IMR-90 (cell line): ENCODE measurements around the gene VPS54. TPM values are rescaled to one million over a fixed set of nuclear protein-coding genes. Genes with fewer than 3 reads are reported as not detected.

Experiments used
- ATAC-seq: fragments of 200-7000 bp; cut with Tn5 transposase; 2 replicates; pipeline ENCODE4 v1.9.1; 2020; ENCODE audit warnings: low read depth, mild to moderate bottlenecking, moderate library complexity
- BruUV-seq: library from RNA; stranded (reverse); fragments of 400-500 nt; replicated peaks from 2 replicates; lab custom pipeline; 2021; lab: Mats Ljungman, UMichigan
- CTCF ChIA-PET: fragments of 300-600 bp; formaldehyde crosslinking; extraction: SDS; loops from one replicate; lab custom pipeline; 2021; ENCODE audit warnings: antibody characterized with exemption; lab: Yijun Ruan, JAX
- POLR2A ChIA-PET: fragments of 300-600 bp; sonication (Branson Sonifier 250); formaldehyde crosslinking; loops from one replicate; lab custom pipeline; 2022; ENCODE audit warnings: antibody characterized with exemption; ENCODE audit not compliant: unreplicated experiment; lab: Charles Lee
- DNase-seq: peaks from one replicate; pipeline ENCODE4 v3.0.0; 2013
- H2AFZ ChIP-seq: replicated peaks from 2 replicates; pipeline ENCODE3; 2013; ENCODE audit warnings: low read length, mild to moderate bottlenecking; ENCODE audit not compliant: poor library complexity
- H2AK5ac ChIP-seq: 2 replicates; pipeline ENCODE4 v1.6.1; 2013; ENCODE audit warnings: low read depth, low read length, inconsistent platforms
- H2AK9ac ChIP-seq: replicated peaks from 2 replicates; pipeline ENCODE3; 2013; ENCODE audit warnings: mild to moderate bottlenecking, low read depth, low read length, moderate library complexity; ENCODE audit not compliant: poor library complexity
- H2BK120ac ChIP-seq: 2 replicates; pipeline ENCODE4 v1.6.1; 2013; ENCODE audit warnings: low read depth, low read length, inconsistent platforms
- H2BK15ac ChIP-seq: 3 replicates; pipeline ENCODE4 v1.6.1; 2013; ENCODE audit warnings: low read depth, low read length, inconsistent platforms
- H2BK20ac ChIP-seq: 2 replicates; pipeline ENCODE4 v1.6.1; 2013; ENCODE audit warnings: low read depth, mild to moderate bottlenecking, inconsistent platforms, low read length, moderate library complexity
- H2BK5ac ChIP-seq: 2 replicates; pipeline ENCODE4 v1.6.1; 2013; ENCODE audit warnings: mild to moderate bottlenecking, low read depth, low read length, inconsistent platforms; ENCODE audit not compliant: poor library complexity, severe bottlenecking
- H3K14ac ChIP-seq: replicated peaks from 2 replicates; pipeline ENCODE4 v1.6.1; 2013; ENCODE audit warnings: low read depth, low read length, inconsistent platforms
- H3K18ac ChIP-seq: 2 replicates; pipeline ENCODE4 v1.6.1; 2013; ENCODE audit warnings: low read depth, low read length, control low read depth
- H3K23ac ChIP-seq: 2 replicates; pipeline ENCODE4 v1.6.1; 2013; ENCODE audit warnings: low read depth, low read length, inconsistent platforms
- H3K27ac ChIP-seq: 2 replicates; pipeline ENCODE4 v1.5.1; 2013; ENCODE audit warnings: mild to moderate bottlenecking, control low read depth, low read length; ENCODE audit not compliant: insufficient read depth
- H3K27me3 ChIP-seq: 2 replicates; pipeline ENCODE4 v1.6.1; 2013; ENCODE audit warnings: low read length; ENCODE audit not compliant: control insufficient read depth, insufficient read depth
- H3K36me3 ChIP-seq: 2 replicates; pipeline ENCODE4 v1.6.1; 2013; ENCODE audit warnings: low read length, mixed read lengths; ENCODE audit not compliant: control insufficient read depth, insufficient read depth
- H3K4ac ChIP-seq: 2 replicates; pipeline ENCODE4 v1.6.1; 2013; ENCODE audit warnings: low read depth, low read length, inconsistent platforms
- H3K4me1 ChIP-seq: 2 replicates; pipeline ENCODE4 v1.6.1; 2013; ENCODE audit warnings: low read length, mixed read lengths; ENCODE audit not compliant: control insufficient read depth, insufficient read depth
- H3K4me2 ChIP-seq: 2 replicates; pipeline ENCODE4 v1.6.1; 2013; ENCODE audit warnings: low read depth, mild to moderate bottlenecking, control low read depth, low read length, moderate library complexity
- H3K4me3 ChIP-seq: 2 replicates; pipeline ENCODE4 v1.5.1; 2013; ENCODE audit warnings: low read depth, mild to moderate bottlenecking, control low read depth, low read length, moderate library complexity; ENCODE audit not compliant: insufficient read depth
- H3K56ac ChIP-seq: 2 replicates; pipeline ENCODE4 v1.6.1; 2013; ENCODE audit warnings: low read length, inconsistent platforms; ENCODE audit not compliant: insufficient read depth; ENCODE audit errors: extremely low read depth
- H3K79me1 ChIP-seq, 2 experiments: 2 replicates each; pipeline ENCODE4 v1.6.1; 2013; ENCODE audit warnings: low read length in 2 of 2, inconsistent platforms in 1 of 2, low read depth in 1 of 2
- H3K9ac ChIP-seq: 2 replicates; pipeline ENCODE4 v1.6.1; 2013; ENCODE audit warnings: low read depth, low read length, control low read depth
- H3K9me1 ChIP-seq: 2 replicates; pipeline ENCODE4 v1.6.1; 2013; ENCODE audit warnings: low read length, inconsistent platforms; ENCODE audit not compliant: insufficient read depth
- H3K9me3 ChIP-seq: 2 replicates; pipeline ENCODE4 v1.6.1; 2013; ENCODE audit warnings: low read length; ENCODE audit not compliant: control insufficient read depth, insufficient read depth
- H4K20me1 ChIP-seq: 2 replicates; pipeline ENCODE4 v1.6.1; 2013; ENCODE audit warnings: low read length, inconsistent platforms; ENCODE audit not compliant: insufficient read depth
- H4K5ac ChIP-seq: 2 replicates; pipeline ENCODE4 v1.6.1; 2013; ENCODE audit warnings: mild to moderate bottlenecking, low read depth, low read length, control low read depth
- H4K8ac ChIP-seq, 2 experiments: 2 replicates each; pipeline ENCODE4 v1.6.1; 2013; ENCODE audit warnings: low read depth in 2 of 2, low read length in 2 of 2, control low read depth in 1 of 2, inconsistent platforms in 1 of 2
- H4K91ac ChIP-seq: 2 replicates; pipeline ENCODE4 v1.6.1; 2013; ENCODE audit warnings: low read depth, low read length, inconsistent platforms; ENCODE audit not compliant: insufficient read depth
- BHLHE40 ChIP-seq: fragments of 150-350 bp; IDR thresholded peaks from 2 replicates; pipeline ENCODE4 v1.6.1; 2016; ENCODE audit warnings: mild to moderate bottlenecking, low read depth, low read length
- CEBPB ChIP-seq: IDR thresholded peaks from 2 replicates; pipeline ENCODE4 v1.6.1; 2012; ENCODE audit warnings: low read depth, low read length, improper control_type of control experiment
- CHD1 ChIP-seq: IDR thresholded peaks from 2 replicates; pipeline ENCODE4 v1.6.1; 2012; ENCODE audit warnings: low read depth, low read length, improper control_type of control experiment
- ELK1 ChIP-seq: fragments of 150-350 bp; IDR thresholded peaks from 2 replicates; pipeline ENCODE4 v1.6.1; 2016; ENCODE audit warnings: low read depth, mild to moderate bottlenecking, low read length, moderate library complexity, borderline replicate concordance
- FOS ChIP-seq: fragments of 150-350 bp; IDR thresholded peaks from 2 replicates; pipeline ENCODE4 v1.6.1; 2016; ENCODE audit warnings: low read depth, low read length
- MAFK ChIP-seq: IDR thresholded peaks from 2 replicates; pipeline ENCODE4 v1.6.1; 2012; ENCODE audit warnings: low read depth, low read length, improper control_type of control experiment
- NFE2L2 ChIP-seq: fragments of 150-350 bp; IDR thresholded peaks from 2 replicates; pipeline ENCODE4 v1.6.1; 2016; ENCODE audit warnings: low read depth, mild to moderate bottlenecking, low read length
- POLR2A ChIP-seq: IDR thresholded peaks from 2 replicates; pipeline ENCODE4 v1.6.1; 2012; ENCODE audit warnings: mild to moderate bottlenecking, low read depth, low read length
- RAD21 ChIP-seq: IDR thresholded peaks from 2 replicates; pipeline ENCODE4 v1.6.1; 2012; ENCODE audit warnings: low read length, improper control_type of control experiment
- RCOR1 ChIP-seq: IDR thresholded peaks from 2 replicates; pipeline ENCODE4 v1.6.1; 2012; ENCODE audit warnings: mild to moderate bottlenecking, low read length, improper control_type of control experiment; ENCODE audit not compliant: insufficient replicate concordance
- RFX5 ChIP-seq: IDR thresholded peaks from 2 replicates; pipeline ENCODE4 v1.8.0; 2012; ENCODE audit warnings: low read depth, mild to moderate bottlenecking, low read length, moderate library complexity
- SMC3 ChIP-seq: fragments of 150-350 bp; IDR thresholded peaks from 2 replicates; pipeline ENCODE4 v1.6.1; 2016; ENCODE audit warnings: low read depth, mild to moderate bottlenecking, antibody characterized with exemption, low read length, moderate library complexity
- USF2 ChIP-seq: fragments of 150-350 bp; IDR thresholded peaks from 2 replicates; pipeline ENCODE4 v1.6.1; 2017; ENCODE audit warnings: mild to moderate bottlenecking, antibody characterized with exemption, low read length, low read depth
- WGBS, 2 experiments: methylation state at CpG; one replicate each; pipeline versions ENCODE4 v1.1.5 to v1.1.7; 2013; ENCODE audit warnings: missing lambda C conversion rate in 2 of 2; ENCODE audit not compliant: insufficient read length in 1 of 2; ENCODE audit errors: extremely low coverage in 2 of 2; 5-methylcytosine and 5-hydroxymethylcytosine counted together
- dilution Hi-C: fragments of 300-500 bp; cut with HindIII; formaldehyde crosslinking; loops from one replicate; pipeline ENCODE4 v1.14.3; 2018; ENCODE audit warnings: low sequenced_read_pairs; ENCODE audit not compliant: unreplicated experiment
- in situ Hi-C: fragments of 300-500 bp; cut with MboI; formaldehyde crosslinking; loops from 3 replicates; pipeline ENCODE4 v1.14.3; 2019; ENCODE audit warnings: low sequenced_read_pairs, inconsistent platforms, mixed read lengths
- intact Hi-C: fragments of 100-400 bp; cut with micrococcal nuclease; formaldehyde crosslinking; loops from 2 replicates; pipeline ENCODE4 v1.10.0; 2022
- polyA plus RNA-seq, 3 experiments: library from polyadenylated mRNA; depleted of rRNA; stranded (reverse); fragments of >200 nt; gene quantifications; 2 replicates each; pipeline ENCODE4 v1.2.3, GENCODE V29; 2012; ENCODE audit warnings: low replicate concordance in 1 of 3
- total RNA-seq: library from RNA; depleted of rRNA; stranded (reverse); fragments of >200 nt; gene quantifications from 2 replicates; pipeline ENCODE4 v1.2.3, GENCODE V29; 2012
- TF ChIP-seq, protein P1 (sequence below): conservative IDR thresholded peaks from 2 replicates; pipeline ENCODE4 v1.5.1; 2012; ENCODE audit warnings: mild to moderate bottlenecking, low read depth, low read length, improper control_type of control experiment

VPS54 gene
- total and polyA plus RNA-seq, 2 of the 4 experiments (the other 2 are of a cell fraction) = 7.1 to 18.1 TPM

GRCh38 chr2:63875559-63876245, 143.5 kb downstream of the VPS54 start:
- Histone ChIP-seq H3K27ac (no peak overlapping the region), H3K18ac (no peak overlapping the region), H3K56ac (no peak overlapping the region), H3K4ac (no peak overlapping the region), H2AK9ac (no peak overlapping the region), H3K79me1 (peaks cover 52 to 61% of the 10 kb centered on the region in 2 experiments), H3K4me1 (peaks cover 4% of the 10 kb centered on the region), H3K9ac (no peak overlapping the region), H2AFZ (no peak overlapping the region), H3K23ac (no peak overlapping the region), H4K8ac (no peak overlapping the region), H3K14ac (no peak overlapping the region), H3K36me3 (peaks cover 17% of the 10 kb centered on the region), H2BK20ac (no peak overlapping the region), H4K91ac (no peak overlapping the region), H2BK120ac (no peak overlapping the region), H2BK15ac (no peak overlapping the region), H4K5ac (no peak overlapping the region), H3K27me3 (no peaks in the 10 kb centered on the region), H3K9me1 (peaks cover 8% of the 10 kb centered on the region), H2BK5ac (no peak overlapping the region), H3K9me3 (no peaks in the 10 kb centered on the region), H2AK5ac (no peak overlapping the region), H3K4me3 (no peak overlapping the region), H3K4me2 (no peak overlapping the region), H4K20me1 (peaks cover 3% of the 10 kb centered on the region; the same call in 1 of the 2 replicates)
- POLR2A ChIA-PET = no interaction called here
- CTCF ChIA-PET = interaction anchor here (1.0 to 1.5 kb wide), 2 partner anchors 9 to 15 kb away, joined by 3 to 4 read pairs; no protein-coding TSS in a partner anchor
- TF ChIP-seq ELK1 (no peak), SMC3 (no peak), RFX5 (no peak), RAD21 (no peak), CHD1 (no peak), FOS (no peak), BHLHE40 (no peak), CEBPB (no peak), MAFK (no peak), USF2 (no peak), RCOR1 (no peak), POLR2A (no peak), NFE2L2 (no peak)
- TF ChIP-seq, protein P1, sequence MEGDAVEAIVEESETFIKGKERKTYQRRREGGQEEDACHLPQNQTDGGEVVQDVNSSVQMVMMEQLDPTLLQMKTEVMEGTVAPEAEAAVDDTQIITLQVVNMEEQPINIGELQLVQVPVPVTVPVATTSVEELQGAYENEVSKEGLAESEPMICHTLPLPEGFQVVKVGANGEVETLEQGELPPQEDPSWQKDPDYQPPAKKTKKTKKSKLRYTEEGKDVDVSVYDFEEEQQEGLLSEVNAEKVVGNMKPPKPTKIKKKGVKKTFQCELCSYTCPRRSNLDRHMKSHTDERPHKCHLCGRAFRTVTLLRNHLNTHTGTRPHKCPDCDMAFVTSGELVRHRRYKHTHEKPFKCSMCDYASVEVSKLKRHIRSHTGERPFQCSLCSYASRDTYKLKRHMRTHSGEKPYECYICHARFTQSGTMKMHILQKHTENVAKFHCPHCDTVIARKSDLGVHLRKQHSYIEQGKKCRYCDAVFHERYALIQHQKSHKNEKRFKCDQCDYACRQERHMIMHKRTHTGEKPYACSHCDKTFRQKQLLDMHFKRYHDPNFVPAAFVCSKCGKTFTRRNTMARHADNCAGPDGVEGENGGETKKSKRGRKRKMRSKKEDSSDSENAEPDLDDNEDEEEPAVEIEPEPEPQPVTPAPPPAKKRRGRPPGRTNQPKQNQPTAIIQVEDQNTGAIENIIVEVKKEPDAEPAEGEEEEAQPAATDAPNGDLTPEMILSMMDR = no peak
- intact Hi-C loops = no loop called here
- no TSS peak for BruUV-seq
- DNase-seq (no peak), ATAC-seq (no peak)
- dilution Hi-C loops = no loop called here
- in situ Hi-C loops = no loop called here
- 100% methylated on average over 1 of the region's 3 CpGs; no CpG with 5 or more reads in 1 of the 2 experiments for WGBS, 2 experiments
